Stomach smooth muscle (tissue), 2 donors: ENCODE data around the gene TBRG4.
"Not testable (repeated sequence)": the region's sequence is repeated elsewhere in the genome, so short reads cannot be mapped to it uniquely, and the experiment has no call there.

Experiments
- H3K27ac ChIP-seq: one replicate; pipeline ENCODE4 v1.7.0; 2013; ENCODE audit warnings: mild to moderate bottlenecking, low read length, inconsistent platforms
- H3K27me3 ChIP-seq, 2 donors: one replicate each; pipeline ENCODE4 v1.7.0; 2013; ENCODE audit warnings: low read length in 2 of 2; ENCODE audit not compliant: insufficient read depth in 2 of 2, control insufficient read depth in 1 of 2
- H3K36me3 ChIP-seq, 2 donors: one replicate each; pipeline ENCODE4 v1.7.0; 2013; ENCODE audit warnings: low read length in 2 of 2; ENCODE audit not compliant: control insufficient read depth in 2 of 2, insufficient read depth in 2 of 2
- H3K4me1 ChIP-seq: one replicate; pipeline ENCODE4 v1.7.0; 2013; ENCODE audit warnings: low read length; ENCODE audit not compliant: control insufficient read depth, insufficient read depth
- H3K4me3 ChIP-seq, 2 donors: one replicate each; pipeline ENCODE4 v1.7.0; 2013; ENCODE audit warnings: low read length in 2 of 2
- H3K9ac ChIP-seq, 2 donors: one replicate each; pipeline ENCODE4 v1.7.0; 2013; ENCODE audit warnings: low read length in 2 of 2, mild to moderate bottlenecking in 1 of 2
- H3K9me3 ChIP-seq, 2 donors: one replicate each; pipeline ENCODE4 v1.7.0; 2013; ENCODE audit warnings: low read length in 2 of 2; ENCODE audit not compliant: control insufficient read depth in 2 of 2
- donor health status: healthy.
- donor health status: Pancreatic carcinoma.

The TBRG4 gene

DNA sequence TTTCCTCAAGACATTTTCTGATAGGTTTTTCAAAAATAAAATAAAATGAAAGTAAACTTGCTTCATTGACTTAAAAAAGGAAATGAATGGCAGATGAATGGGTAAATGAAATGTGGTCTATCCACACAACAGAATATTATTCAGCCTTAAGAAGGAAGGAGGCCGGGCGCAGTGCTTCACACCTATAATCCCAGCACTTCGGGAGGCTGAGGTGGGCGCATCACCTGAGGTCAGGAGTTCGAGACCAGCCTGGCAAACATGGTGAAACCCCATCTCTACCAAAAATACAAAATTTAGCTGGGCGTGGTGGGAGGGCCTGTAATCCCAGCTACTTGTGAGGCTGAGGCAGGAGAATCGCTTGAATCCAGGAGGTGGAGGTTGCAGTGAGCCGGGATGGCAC is 42.4 kb upstream of the TBRG4 start:
- H3K27me3 ChIP-seq = peaks cover 12 to 24% of the 10 kb centered on the region in 2 donors
- H3K27ac ChIP-seq, H3K9me3 ChIP-seq, H3K4me1 ChIP-seq, H3K36me3 ChIP-seq, H3K9ac ChIP-seq, H3K4me3 ChIP-seq: not testable (repeated sequence)

DNA sequence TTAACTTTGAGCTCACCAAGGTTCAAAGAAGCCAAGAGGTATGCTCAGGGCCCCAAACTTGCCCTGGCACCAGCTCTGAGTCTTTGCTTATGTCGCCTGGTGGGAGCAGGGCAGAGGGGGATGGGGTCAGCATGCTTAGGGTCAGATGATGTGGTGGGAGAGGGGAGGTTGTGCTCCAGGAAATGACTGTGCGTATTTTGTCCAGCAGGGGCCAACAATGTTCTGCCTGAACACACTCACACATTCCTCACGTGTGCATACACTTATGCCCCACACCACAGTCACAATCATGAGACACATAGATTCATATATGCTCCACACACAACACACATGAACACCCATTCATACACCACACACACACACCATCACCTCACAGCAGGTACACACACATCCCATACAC is 41.7 kb upstream of the TBRG4 start:
- Histone ChIP-seq H3K9me3 (no peaks in the 10 kb centered on the region), H3K4me1 (peaks cover 4% of the 10 kb centered on the region), H3K9ac (no peak overlapping the region), H3K27me3 (peaks cover 13 to 18% of the 10 kb centered on the region in 2 donors), H3K4me3 (no peak overlapping the region), H3K36me3 (no peaks in the 10 kb centered on the region), H3K27ac (no peak overlapping the region)

- Histone ChIP-seq H3K4me1 (peaks cover 2% of the 10 kb centered on the region), H3K27ac (no peak overlapping the region), H3K4me3 (no peak overlapping the region), H3K27me3 (peaks cover 10 to 11% of the 10 kb centered on the region in 2 donors), H3K9ac (no peak overlapping the region), H3K9me3 (no peaks in the 10 kb centered on the region), H3K36me3 (no peaks in the 10 kb centered on the region)
Observed at GRCh38 chr7:45151967-45152366, 40.5 kb upstream of the TBRG4 start.

DNA sequence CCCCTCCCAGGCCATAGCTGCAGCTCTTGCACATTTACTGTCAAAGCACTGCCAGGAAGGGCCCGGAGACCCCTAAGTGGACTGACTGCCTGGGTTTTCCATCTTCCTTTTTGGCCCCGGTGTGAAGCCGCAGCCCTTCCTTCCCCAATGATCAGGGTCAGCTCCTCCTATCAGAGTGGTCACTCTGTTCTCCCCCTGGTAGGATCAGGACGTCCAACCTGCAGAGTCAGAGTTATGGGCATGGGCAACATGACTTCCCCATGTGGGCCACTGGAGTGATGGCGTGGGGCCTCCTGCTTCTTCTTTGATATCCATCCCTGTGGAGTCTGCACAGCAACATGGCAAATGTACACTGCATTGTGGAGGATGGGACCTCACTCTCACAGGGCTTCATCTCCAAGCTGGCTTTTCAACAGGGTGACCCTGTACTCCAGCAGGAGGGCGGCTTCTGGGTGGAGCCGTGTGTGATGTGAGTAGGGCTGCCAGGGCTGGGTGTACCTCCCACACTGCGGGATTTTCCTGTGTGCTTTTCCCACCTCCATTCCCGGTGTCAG is 39.7 kb upstream of the TBRG4 start:
- H3K4me1 ChIP-seq = peaks cover 2% of the 10 kb centered on the region
- no peak overlapping the region for H3K9ac ChIP-seq

DNA sequence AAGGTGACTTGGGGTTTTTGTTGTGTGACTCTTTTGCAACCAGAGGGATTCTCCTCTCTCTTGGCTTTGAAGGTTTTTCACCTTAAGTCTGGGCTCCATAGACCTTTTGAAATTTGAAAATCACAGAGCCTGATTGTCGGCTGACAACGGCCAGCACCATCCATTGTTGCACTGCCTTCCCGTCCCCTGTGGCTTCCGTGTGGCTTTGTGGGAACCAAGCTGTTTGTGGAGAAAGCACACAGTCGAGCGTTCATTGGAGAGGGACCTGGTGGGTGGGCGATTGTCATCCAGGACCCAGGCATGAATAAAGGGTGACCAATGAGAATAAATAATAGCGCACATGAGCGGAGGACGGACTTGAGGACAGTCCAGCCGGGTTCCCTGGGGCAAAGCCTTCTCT is 38.7 kb upstream of the TBRG4 start:
- no peak overlapping the region for H3K9ac ChIP-seq
- no peak overlapping the region for H3K4me3 ChIP-seq
- no peak overlapping the region for H3K27ac ChIP-seq
- H3K27me3 ChIP-seq = peaks cover 13 to 14% of the 10 kb centered on the region in 2 donors
- H3K36me3 ChIP-seq = no peaks in the 10 kb centered on the region
- no peaks in the 10 kb centered on the region for H3K9me3 ChIP-seq
- H3K4me1 ChIP-seq = peaks cover 2% of the 10 kb centered on the region

More for the DNA sequence above, 39.7 kb upstream of the TBRG4 start:
- Histone ChIP-seq H3K4me3 (no peak overlapping the region), H3K27ac (no peak overlapping the region), H3K9me3 (no peaks in the 10 kb centered on the region), H3K36me3 (no peaks in the 10 kb centered on the region), H3K27me3 (peaks cover 8 to 9% of the 10 kb centered on the region in 2 donors)

DNA sequence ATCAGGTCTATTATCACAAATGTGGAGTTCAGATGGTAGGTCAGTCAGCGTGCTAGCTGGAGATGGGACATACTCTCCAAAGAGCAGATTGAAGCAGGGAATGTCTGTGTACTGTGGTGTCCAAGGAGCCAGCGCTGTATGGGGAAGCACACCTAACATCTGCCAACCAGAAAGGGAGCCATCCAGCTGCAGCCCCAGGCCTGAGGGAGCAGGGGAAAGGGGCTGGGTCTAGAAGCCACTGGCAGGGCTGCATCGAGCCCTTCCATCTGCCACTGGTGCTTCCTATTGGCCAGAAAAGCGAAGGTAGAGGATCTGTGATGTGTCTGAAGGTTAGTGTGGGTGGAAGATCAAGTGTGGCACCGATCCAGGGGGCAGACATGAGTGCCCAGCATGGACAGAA is 38.1 kb upstream of the TBRG4 start:
- Histone ChIP-seq H3K27me3 (peaks cover 14 to 16% of the 10 kb centered on the region in 2 donors), H3K9ac (no peak overlapping the region), H3K4me3 (no peak overlapping the region), H3K9me3 (no peaks in the 10 kb centered on the region), H3K36me3 (no peaks in the 10 kb centered on the region), H3K27ac (no peak overlapping the region), H3K4me1 (no peaks in the 10 kb centered on the region)

- no peak overlapping the region for H3K27ac ChIP-seq
Observed at GRCh38 chr7:45148653-45148973, 37.1 kb upstream of the TBRG4 start.

DNA sequence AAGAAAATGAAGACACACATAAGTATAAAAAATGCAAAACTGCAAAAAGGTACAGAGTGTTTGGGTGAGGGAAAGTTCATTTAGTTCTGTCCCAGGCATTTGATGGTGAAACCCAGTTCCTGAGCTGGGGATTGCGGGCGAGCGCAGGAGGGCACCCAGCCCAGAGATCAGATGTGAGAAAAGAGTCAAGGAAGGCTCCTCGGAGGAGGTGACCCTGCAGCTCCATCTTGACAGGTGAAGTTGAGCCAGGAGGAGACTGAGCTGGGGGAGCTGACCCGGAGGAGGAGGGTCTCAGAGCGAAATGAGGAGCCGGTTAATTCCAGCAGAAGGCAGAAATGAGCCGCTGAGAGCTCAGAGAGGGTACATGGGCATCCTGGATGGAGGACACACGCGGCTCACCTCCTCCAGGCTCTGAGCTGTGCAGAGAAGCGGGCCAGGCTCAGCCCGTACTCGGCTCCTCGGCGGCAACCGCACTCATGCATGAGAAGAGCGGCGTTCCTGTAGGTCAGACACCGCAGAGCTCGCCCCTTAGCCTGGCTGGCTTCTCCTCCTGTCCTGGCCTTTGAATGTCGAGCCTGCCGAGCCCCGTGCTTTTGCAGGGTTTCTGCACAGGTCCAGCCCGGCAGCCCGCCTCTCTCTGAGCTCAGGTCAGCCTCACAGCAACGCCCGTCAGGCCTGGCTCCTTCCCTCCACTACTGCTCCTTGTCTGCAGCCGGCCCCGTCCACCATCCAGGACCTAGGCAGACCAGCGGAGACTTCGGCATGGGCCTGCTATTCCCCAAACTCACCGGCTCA is 36.6 kb upstream of the TBRG4 start:
- no peaks in the 10 kb centered on the region for H3K9me3 ChIP-seq
- H3K4me1 ChIP-seq = no peaks in the 10 kb centered on the region
- H3K27me3 ChIP-seq = peaks cover 18 to 19% of the 10 kb centered on the region in 2 donors
- no peak overlapping the region for H3K4me3 ChIP-seq
- no peaks in the 10 kb centered on the region for H3K36me3 ChIP-seq
- H3K27ac ChIP-seq = no peak overlapping the region
- no peak overlapping the region for H3K9ac ChIP-seq

More at GRCh38 chr7:45148653-45148973, 37.1 kb upstream of the TBRG4 start:
- H3K9ac ChIP-seq = no peak overlapping the region
- no peaks in the 10 kb centered on the region for H3K36me3 ChIP-seq
- H3K4me3 ChIP-seq = no peak overlapping the region
- H3K9me3 ChIP-seq = no peaks in the 10 kb centered on the region
- H3K4me1 ChIP-seq = no peaks in the 10 kb centered on the region
- H3K27me3 ChIP-seq = peaks cover 17 to 18% of the 10 kb centered on the region in 2 donors

DNA sequence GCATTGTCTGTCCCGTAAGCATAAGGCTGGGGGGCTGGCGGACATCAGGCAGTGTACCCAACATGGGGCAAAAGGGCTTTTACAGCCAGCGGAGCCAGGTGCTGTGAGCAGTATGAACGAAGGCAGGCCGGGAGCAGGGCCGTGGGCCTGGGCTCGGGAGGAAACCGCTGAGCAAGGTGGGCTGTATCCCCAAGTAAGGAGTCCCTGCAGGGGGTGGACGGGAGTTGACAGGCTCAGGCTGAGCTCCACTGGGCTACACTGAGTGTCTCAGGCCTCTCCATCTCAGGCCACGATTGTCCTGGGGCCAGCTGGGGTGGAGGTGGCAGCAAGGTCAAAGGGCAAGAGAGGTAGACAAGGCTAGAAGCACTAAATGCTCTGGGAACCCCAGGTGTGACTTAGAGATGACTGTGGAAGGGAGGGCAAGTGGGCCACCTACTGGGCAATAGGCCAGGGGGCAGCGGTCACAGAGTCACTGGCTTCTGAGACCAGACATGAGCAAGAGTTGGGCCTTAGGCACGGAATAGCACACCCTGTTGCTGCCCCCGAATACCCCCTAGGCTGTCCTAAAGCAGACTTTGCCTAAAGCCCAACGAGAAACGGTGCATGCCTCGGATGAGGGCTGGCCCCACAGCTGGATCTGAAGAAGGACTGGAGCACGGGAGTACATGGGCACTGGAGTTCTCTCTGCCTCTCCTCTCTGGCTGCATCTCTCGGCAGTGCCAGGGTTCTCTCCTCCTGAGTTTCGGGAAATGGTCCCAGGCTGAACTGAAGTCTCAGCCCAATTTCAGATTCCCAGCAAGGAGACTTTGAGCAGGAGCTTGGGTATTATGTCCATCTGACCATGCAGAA is 35.3 kb upstream of the TBRG4 start:
- no peak overlapping the region for H3K4me3 ChIP-seq
- H3K27ac ChIP-seq = no peak overlapping the region
- H3K27me3 ChIP-seq = peaks cover 18 to 19% of the 10 kb centered on the region in 2 donors
- no peaks in the 10 kb centered on the region for H3K36me3 ChIP-seq
- no peaks in the 10 kb centered on the region for H3K9me3 ChIP-seq
- no peak overlapping the region for H3K9ac ChIP-seq
- no peaks in the 10 kb centered on the region for H3K4me1 ChIP-seq

GRCh38 chr7:45145881-45146280 is 34.4 kb upstream of the TBRG4 start:
- Histone ChIP-seq H3K9me3 (no peaks in the 10 kb centered on the region), H3K36me3 (no peaks in the 10 kb centered on the region), H3K27me3 (peaks cover 16 to 17% of the 10 kb centered on the region in 2 donors), H3K9ac (no peak overlapping the region), H3K27ac (no peak overlapping the region), H3K4me3 (no peak overlapping the region), H3K4me1 (no peaks in the 10 kb centered on the region)
